ENCODE data around the gene TDRD9. TPM values are rescaled to one million over a fixed set of nuclear protein-coding genes. Genes with fewer than 3 reads are reported as not detected.

Gene TDRD9
- total and polyA plus RNA-seq, 2 experiments from 2014 or later: 0.24 TPM; not detected in 1

GRCh38 chr14:104023325-104024055 lies 95.2 kb downstream of the TDRD9 start (continued):
- TF ChIP-seq ZNF462 (CRISPR knock-in tag; IDR thresholded peaks at IDR 0.05) (no peak), JUNB (IDR thresholded peaks at IDR 0.05; ENCODE audit: unreplicated experiment) (no peak), ETS1 (IDR thresholded peaks at IDR 0.05) (no peak)

GRCh38 chr14:104025534-104025933 lies 97.3 kb downstream of the TDRD9 start:
- Histone ChIP-seq H3K4me1 (ENCODE audit: insufficient read depth) (no peaks in the 10 kb centered on the region), H3K27ac (ENCODE audit: low read depth) (no peak overlapping the region), H3K4me3 (no peak overlapping the region), H4K20me1 (replicated peaks; ENCODE audit: insufficient read depth) (no peaks in the 10 kb centered on the region), H2AFZ (no peak overlapping the region), H3K9me2 (ENCODE audit: insufficient read depth) (no peaks in the 10 kb centered on the region), H3F3A (replicated peaks; ENCODE audit: low read depth) (no peaks in the 10 kb centered on the region), H3K4me2 (no peak overlapping the region), H3K27me3 (ENCODE audit: insufficient read depth) (no peaks in the 10 kb centered on the region), H3K79me2 (replicated peaks; ENCODE audit: insufficient read depth) (no peaks in the 10 kb centered on the region), H3K36me3 (ENCODE audit: insufficient read depth) (no peaks in the 10 kb centered on the region)
- Mint-ChIP-seq H3K4me1 (no peaks in the 10 kb centered on the region), H3K27me3 (ENCODE audit: insufficient read depth, low read depth, poor library complexity) (no peaks in the 10 kb centered on the region), H3K4me3 (no peak overlapping the region), H3K36me3 (ENCODE audit: low read depth) (no peaks in the 10 kb centered on the region), H3K27ac (no peak overlapping the region), H3K9me3 (no peaks in the 10 kb centered on the region)
- no peak for DNase-seq (ENCODE audit: low spot score)
- ATAC-seq: no peak
- TF ChIP-seq NANOG (IDR thresholded peaks at IDR 0.05; ENCODE audit: borderline replicate concordance): no peak
- TF ChIP-seq POLR2AphosphoS5 (IDR thresholded peaks at IDR 0.05; ENCODE audit: low read depth): no peak
- TF ChIP-seq JUNB (IDR thresholded peaks at IDR 0.05; ENCODE audit: unreplicated experiment): no peak
- TF ChIP-seq CREB1 (CRISPR knock-in tag; IDR thresholded peaks at IDR 0.05; ENCODE audit: low read depth): no peak
- no peak for TF ChIP-seq STAT1 (IDR thresholded peaks at IDR 0.05; ENCODE audit: unreplicated experiment)
- no peak for TF ChIP-seq REST (IDR thresholded peaks at IDR 0.05; ENCODE audit: unreplicated experiment)
- no peak for TF ChIP-seq EZH2phosphoT487 (IDR thresholded peaks at IDR 0.05; ENCODE audit: unreplicated experiment)

Data from GM23338 (cell line).